AG04450 (cell line): Measurements from ENCODE around the gene NEGR1. TPM values are rescaled to one million over a fixed set of nuclear protein-coding genes. Genes with fewer than 3 reads are reported as not detected.

ENCODE experiments used
- CTCF ChIA-PET: fragments of 300-600, 350-600 bp; formaldehyde crosslinking; extraction: SDS; loops from one replicate; lab custom pipeline; 2022; ENCODE audit warnings: antibody characterized with exemption, inconsistent platforms; lab: Charles Lee
- POLR2A ChIA-PET: fragments of 350-600 bp; formaldehyde crosslinking; extraction: SDS; loops from one replicate; lab custom pipeline; 2021; ENCODE audit warnings: antibody characterized with exemption, inconsistent platforms; lab: Yijun Ruan, JAX
- DNase-seq: peaks from one replicate; pipeline ENCODE4 v3.0.0-alpha.2; 2011; ENCODE audit warnings: low read depth, low spot score
- H3K27ac ChIP-seq: one replicate; pipeline ENCODE4 v1.5.1; 2012; ENCODE audit warnings: low read depth, low read length, control low read depth
- H3K27me3 ChIP-seq: one replicate; pipeline ENCODE4 v1.6.0; 2012; ENCODE audit warnings: low read length; ENCODE audit not compliant: control insufficient read depth, insufficient read depth
- H3K4me3 ChIP-seq: 2 replicates; pipeline ENCODE4 v1.5.1; 2011; ENCODE audit warnings: mild to moderate bottlenecking, low read depth, low read length, control low read depth
- H3K9me3 ChIP-seq: 2 replicates; pipeline ENCODE4 v1.5.1; 2012; ENCODE audit warnings: low read length; ENCODE audit not compliant: control insufficient read depth, insufficient read depth
- polyA plus RNA-seq: library from polyadenylated mRNA; depleted of rRNA; stranded (reverse); fragments of >200 nt; gene quantifications from 2 replicates; pipeline ENCODE4 v1.2.3, GENCODE V29; 2011
- TF ChIP-seq, protein P1 (sequence below): IDR thresholded peaks from 2 replicates; pipeline ENCODE4 v1.5.1; 2011; ENCODE audit warnings: low read depth, low read length, control low read depth, inconsistent platforms

NEGR1 gene
- polyA plus RNA-seq, 1 experiment: 11.3 TPM

DNA sequence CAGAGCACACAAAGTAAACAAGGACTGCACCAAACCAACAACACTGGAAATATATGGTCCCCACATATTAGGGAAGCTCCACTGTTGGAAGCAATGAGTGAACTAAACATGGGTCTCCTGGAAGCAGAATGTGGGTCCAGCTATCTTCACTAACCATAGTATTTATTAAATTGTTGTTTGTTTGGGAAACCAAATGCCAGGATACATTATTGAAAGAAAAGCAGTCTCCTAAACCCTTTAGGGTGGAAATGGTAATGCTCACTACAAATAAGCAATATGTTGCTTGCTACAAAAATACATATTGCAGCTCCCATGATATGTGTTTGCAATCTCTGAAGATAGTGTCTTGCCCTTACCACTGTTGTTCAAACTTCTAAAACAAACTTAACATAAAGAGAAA, 2.2 kb downstream of the NEGR1 start:
- no peak for DNase-seq
- H3K27ac ChIP-seq: no peak overlapping the region
- CTCF ChIA-PET: no interaction called here
- H3K9me3 ChIP-seq: no peaks in the 10 kb centered on the region; the same call in 1 of the 2 replicates
- POLR2A ChIA-PET: no interaction called here
- no peaks in the 10 kb centered on the region for H3K27me3 ChIP-seq
- no peak overlapping the region for H3K4me3 ChIP-seq
- TF ChIP-seq, protein P1, sequence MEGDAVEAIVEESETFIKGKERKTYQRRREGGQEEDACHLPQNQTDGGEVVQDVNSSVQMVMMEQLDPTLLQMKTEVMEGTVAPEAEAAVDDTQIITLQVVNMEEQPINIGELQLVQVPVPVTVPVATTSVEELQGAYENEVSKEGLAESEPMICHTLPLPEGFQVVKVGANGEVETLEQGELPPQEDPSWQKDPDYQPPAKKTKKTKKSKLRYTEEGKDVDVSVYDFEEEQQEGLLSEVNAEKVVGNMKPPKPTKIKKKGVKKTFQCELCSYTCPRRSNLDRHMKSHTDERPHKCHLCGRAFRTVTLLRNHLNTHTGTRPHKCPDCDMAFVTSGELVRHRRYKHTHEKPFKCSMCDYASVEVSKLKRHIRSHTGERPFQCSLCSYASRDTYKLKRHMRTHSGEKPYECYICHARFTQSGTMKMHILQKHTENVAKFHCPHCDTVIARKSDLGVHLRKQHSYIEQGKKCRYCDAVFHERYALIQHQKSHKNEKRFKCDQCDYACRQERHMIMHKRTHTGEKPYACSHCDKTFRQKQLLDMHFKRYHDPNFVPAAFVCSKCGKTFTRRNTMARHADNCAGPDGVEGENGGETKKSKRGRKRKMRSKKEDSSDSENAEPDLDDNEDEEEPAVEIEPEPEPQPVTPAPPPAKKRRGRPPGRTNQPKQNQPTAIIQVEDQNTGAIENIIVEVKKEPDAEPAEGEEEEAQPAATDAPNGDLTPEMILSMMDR: no peak

DNA sequence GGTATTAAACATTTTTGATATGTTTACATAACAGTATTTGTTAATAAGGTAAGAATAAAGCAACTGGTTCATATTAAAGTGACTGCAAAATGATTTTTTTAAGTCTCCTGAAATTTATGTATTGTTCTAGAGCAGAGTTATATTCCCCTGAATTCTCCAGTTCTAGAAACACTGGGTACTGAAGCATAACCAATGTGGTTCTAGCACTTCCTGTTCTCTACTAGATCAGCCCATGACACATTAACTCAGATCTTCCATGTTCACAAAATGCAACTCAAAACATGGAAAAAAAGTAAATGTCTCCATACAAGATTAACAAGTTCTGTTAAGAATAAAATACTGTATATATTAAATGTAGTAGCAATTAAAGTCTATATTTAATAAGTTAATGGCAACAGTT, 3.9 kb downstream of the NEGR1 start:
- no peak overlapping the region for H3K4me3 ChIP-seq
- ChIA-PET CTCF (no interaction called here), POLR2A (no interaction called here)
- H3K9me3 ChIP-seq: no peaks in the 10 kb centered on the region; the same call in 1 of the 2 replicates
- no peaks in the 10 kb centered on the region for H3K27me3 ChIP-seq
- TF ChIP-seq, protein P1: no peak
- DNase-seq: no peak
- H3K27ac ChIP-seq: no peak overlapping the region

DNA sequence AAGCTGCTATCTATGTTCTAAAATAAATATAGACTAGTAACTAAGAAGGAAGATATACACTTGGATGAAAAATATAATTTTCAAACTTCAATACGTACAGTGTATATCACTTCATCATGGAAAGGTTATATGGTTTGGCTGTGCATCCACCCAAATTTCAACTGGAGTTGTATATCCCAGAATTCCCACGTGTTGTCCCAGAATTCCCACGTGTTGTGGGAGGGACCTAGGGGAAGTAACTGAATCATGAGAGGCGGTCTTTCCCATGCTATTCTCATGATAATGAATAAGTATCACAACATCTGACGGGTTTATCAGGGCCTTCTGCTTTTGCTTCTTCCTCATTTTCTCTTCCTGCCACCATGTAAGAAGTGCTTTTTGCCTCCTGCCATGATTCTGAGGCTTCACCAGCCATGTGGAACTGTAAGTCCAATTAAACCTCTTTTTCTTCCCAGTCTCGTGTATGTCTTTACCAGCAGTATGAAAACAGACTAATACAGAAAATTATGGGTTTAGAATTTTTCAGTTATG, 10.7 kb downstream of the NEGR1 start:
- no peak overlapping the region for H3K27ac ChIP-seq
- CTCF ChIA-PET: no interaction called here
- no peak overlapping the region for H3K4me3 ChIP-seq
- no peaks in the 10 kb centered on the region for H3K27me3 ChIP-seq
- POLR2A ChIA-PET: interaction anchor here (0.5 kb wide), 1 partner anchor 18 kb away, joined by 3 read pairs; no protein-coding TSS in a partner anchor
- no peak for DNase-seq
- TF ChIP-seq, protein P1: no peak
- H3K9me3 ChIP-seq: no peaks in the 10 kb centered on the region

DNA sequence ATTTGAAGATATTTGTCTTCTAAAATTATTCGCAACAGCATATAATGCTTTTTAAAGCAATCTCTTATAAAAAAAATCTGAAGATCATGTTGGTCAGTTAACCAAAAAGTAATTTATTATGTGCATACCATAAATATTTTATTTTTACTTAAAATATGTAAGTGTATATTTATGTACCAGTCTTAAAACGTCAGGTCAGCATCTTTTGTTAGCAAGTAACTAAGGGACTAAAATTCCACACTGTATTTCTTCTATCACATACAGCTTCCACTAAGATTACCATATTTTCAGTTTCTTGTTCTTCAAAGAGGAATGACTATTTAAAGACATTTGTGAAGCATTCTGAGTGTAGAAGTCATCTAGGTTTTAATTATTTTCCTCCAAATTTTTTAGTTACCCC, 19.6 kb downstream of the NEGR1 start:
- TF ChIP-seq, protein P1: no peak
- ChIA-PET POLR2A (no interaction called here), CTCF (no interaction called here)
- Histone ChIP-seq H3K4me3 (no peak overlapping the region), H3K27me3 (no peaks in the 10 kb centered on the region), H3K9me3 (no peaks in the 10 kb centered on the region), H3K27ac (no peak overlapping the region)
- no peak for DNase-seq

DNA sequence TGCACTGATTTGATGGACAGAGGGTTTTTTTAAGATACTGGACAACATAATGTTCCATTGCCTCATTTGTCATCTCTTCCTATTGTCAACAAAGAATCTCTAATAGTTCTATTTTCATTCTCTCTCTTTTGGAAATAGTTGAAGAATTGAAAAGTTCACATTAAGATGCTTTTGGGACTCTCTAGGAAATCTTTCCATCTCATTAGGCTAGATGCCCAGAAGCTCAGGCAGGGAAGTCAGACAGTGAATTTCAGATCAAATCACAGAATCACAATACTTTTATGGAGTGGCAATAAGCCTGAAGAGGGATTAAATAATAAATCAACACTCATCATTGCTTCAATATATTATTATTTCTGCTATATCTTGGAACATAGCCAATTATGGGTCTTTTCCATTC, 29.2 kb downstream of the NEGR1 start:
- no peaks in the 10 kb centered on the region for H3K27me3 ChIP-seq
- CTCF ChIA-PET: no interaction called here
- TF ChIP-seq, protein P1: no peak
- no peak overlapping the region for H3K27ac ChIP-seq
- POLR2A ChIA-PET: no interaction called here
- DNase-seq: no peak
- no peak overlapping the region for H3K4me3 ChIP-seq
- H3K9me3 ChIP-seq: no peaks in the 10 kb centered on the region; the same call in 1 of the 2 replicates
